Middle frontal gyrus (tissue), 1 donor: ENCODE results near the gene OR2H2.

Source experiments
- DNase-seq: peaks from one replicate; pipeline ENCODE4 v3.0.0-alpha.2; 2015; ENCODE audit warnings: low spot score; ENCODE audit errors: extremely low spot score

OR2H2 gene

DNA sequence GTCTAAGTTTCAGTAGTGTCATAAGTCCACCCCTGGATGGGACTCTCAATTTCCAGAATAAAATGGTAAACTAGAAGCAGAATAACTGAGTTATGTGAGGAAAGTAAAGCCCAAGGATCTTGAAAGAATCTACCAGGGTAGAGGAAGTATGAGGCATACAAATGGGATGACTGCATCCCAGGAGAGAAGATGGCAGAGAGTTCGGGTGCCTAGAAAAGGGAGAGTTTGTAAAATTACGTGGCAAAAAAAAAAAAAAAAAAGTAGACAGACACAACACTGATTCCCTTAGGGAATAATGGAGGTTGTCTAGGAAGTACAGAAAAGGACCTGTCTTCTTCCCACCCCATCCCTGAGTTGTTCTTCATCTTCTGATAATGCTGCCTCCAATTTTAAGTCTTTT lies 44.6 kb downstream of the OR2H2 start:
- no peak for DNase-seq

GRCh38 chr6:29630315-29630714 lies 45.4 kb downstream of the OR2H2 start:
- DNase-seq = no peak

DNA sequence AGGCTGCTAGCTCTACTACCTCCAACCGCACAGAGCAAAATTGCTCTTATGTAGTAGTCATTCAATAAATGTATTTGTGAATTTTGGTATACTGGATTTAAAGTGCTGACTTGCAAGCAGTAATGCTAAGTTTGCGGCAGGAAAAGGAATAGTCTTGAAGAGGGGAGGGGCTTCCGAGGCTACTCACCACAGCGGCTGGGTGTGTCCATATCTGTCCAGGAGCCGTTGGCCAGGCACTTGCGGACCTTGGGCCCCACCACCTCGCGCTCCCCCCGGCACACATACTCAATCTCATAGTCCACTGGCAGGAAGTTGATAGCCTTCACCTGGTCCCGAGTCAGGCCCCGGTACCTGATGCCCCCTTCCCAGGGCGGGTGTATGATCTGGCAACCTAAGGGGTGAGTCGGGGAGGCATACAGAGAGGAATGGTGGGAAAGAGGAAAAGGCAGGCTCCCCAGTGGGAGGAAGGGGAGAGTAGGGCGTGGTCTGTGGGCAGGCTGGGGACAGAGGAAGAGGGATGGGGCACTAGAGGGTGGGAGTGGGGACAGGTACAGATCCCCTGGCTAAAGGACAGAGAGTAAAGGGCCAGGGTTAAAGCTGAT lies 46.4 kb downstream of the OR2H2 start:
- DNase-seq = no peak

GRCh38 chr6:29631860-29632731 lies 47.2 kb downstream of the OR2H2 start:
- DNase-seq = no peak

DNA sequence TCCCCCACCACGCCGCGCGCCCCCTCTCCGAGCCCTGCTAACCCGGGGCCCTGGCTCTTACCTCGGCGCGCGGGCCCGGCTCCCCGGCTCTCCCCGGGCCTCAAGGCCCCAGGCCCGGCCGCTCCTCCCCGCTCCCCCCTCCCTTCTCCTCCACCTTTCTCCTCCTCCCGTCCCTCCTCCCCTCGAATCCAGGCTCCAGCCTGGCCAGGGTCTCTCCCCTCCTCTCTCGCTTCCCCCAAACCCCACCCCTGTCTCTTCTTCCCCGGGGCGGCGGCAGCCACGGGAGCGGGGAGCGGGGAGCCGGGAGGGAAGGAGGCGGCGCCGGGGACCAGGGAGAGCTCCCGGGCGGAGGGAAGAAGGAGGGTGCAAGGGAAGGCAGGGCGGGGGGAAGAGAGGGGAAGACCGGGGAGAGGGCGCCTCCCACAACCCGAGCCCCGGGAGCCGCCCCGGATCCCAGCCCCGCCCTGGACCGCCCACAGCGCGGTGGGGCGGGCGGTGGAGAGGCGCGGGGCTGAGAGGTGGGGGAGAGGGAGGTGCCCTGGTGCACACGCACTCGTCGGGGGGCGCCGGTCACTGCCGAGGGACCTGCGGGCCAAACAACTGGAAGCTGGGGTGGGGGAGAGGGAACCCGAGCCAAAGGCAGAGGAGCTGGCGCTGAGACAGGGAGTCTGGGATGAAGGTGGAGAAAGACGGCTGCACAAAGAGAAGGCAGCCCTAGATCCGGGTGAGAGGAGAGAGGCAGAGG lies 48.0 kb downstream of the OR2H2 start, which contains the start of gene GABBR1:
Gene GABBR1, minus strand, starts transcription at position 395 of the 745 bp plus-strand sequence. CDS start 798 bp downstream, outside the sequence.
- peak; percentile 42 for DNase-seq

DNA sequence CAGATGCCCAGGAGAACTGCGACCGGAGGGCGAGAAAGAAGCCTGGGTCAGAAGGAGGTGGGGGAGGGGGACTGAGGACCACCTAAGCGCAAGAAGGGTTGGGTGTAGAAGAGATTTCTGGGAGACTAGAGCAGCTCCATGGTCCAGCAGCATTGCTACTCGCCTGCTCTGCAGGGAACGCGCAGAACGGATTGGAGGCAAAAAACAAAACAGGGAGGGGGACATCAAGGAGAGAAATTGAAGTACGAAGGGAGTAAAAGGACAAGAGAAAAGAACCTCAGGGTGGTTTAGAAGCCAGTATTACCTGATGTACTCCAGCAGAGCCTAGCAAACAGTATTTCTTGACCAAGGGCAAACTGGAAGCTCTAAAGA lies 48.6 kb downstream of the OR2H2 start:
- peak; percentile 39 for DNase-seq

GRCh38 chr6:29637247-29637646 lies 52.3 kb downstream of the OR2H2 start:
- DNase-seq = no peak
